Psoas muscle (tissue), 8 donors: Measurements from ENCODE around the gene IL1R1. TPM values are rescaled to one million over a fixed set of nuclear protein-coding genes. Genes with fewer than 3 reads are reported as not detected.

Source experiments
- ATAC-seq, 4 donors: fragments of 200-7000 bp; cut with Tn5 transposase; one replicate each; pipeline ENCODE4 v1.9.1; 2020; ENCODE audit warnings: moderate library complexity in 3 of 4, mild to moderate bottlenecking in 2 of 4
- DNase-seq, 2 donors: peaks; one replicate each; pipeline ENCODE4 v3.0.0-alpha.2; 2020
- H3K27ac ChIP-seq: fragments of 200-600 bp; one replicate; pipeline ENCODE4 v1.8.0; 2022
- H3K27me3 ChIP-seq, 3 donors: fragments of 200-600 bp in 1 of 3; one replicate each; pipeline versions ENCODE4 v1.6.1 to v1.8.0; 2013 to 2022; ENCODE audit warnings: low read length in 2 of 3, mild to moderate bottlenecking in 2 of 3, moderate library complexity in 1 of 3; ENCODE audit not compliant: insufficient read depth in 3 of 3
- H3K36me3 ChIP-seq, 2 donors: fragments of 200-600 bp in 1 of 2; one replicate each; pipeline versions ENCODE4 v1.6.1 to v1.8.0; 2013 to 2022; ENCODE audit warnings: low read depth in 1 of 2, mild to moderate bottlenecking in 1 of 2, moderate library complexity in 1 of 2; ENCODE audit not compliant: insufficient read depth in 1 of 2
- H3K4me1 ChIP-seq: fragments of 200-600 bp; one replicate; pipeline ENCODE4 v1.8.0; 2022
- H3K4me3 ChIP-seq: fragments of 200-600 bp; one replicate; pipeline ENCODE4 v1.8.0; 2022; ENCODE audit warnings: mild to moderate bottlenecking
- H3K9me3 ChIP-seq: fragments of 200-600 bp; one replicate; pipeline ENCODE4 v1.8.0; 2022
- WGBS, 3 donors: extraction: QIAGEN DNeasy Blood & Tissue Kit; methylation state at CpG; one replicate each; pipeline versions ENCODE4 v1.1.6 to v1.1.7; 2013; 5-methylcytosine and 5-hydroxymethylcytosine counted together
- intact Hi-C, 2 donors: fragments of 100-400 bp; cut with DNase I; formaldehyde crosslinking; loops; one replicate each; pipeline versions ENCODE4 v1.11.0 to v1.14.2; 2022
- polyA plus RNA-seq, 3 donors: library from polyadenylated mRNA; stranded (reverse); fragments of 200-250 nt; gene quantifications; one replicate each; pipeline ENCODE4 v1.2.3, GENCODE V29; 2013
- total RNA-seq, 4 donors: library from RNA; stranded (reverse); fragmentation: NEBNext Ultra II Directional in 2 of 4; extraction: Animal tissue kit (Norgen Biotek cat#: 25700) in 2 of 4; gene quantifications; one replicate each; pipeline versions ENCODE4 v1.2.1 to v1.2.4, GENCODE V29; 2021 to 2023
- TF ChIP-seq, protein P1 (sequence below): fragments of 200-600 bp; IDR thresholded peaks from one replicate; pipeline ENCODE4 v1.8.0; 2022; ENCODE audit warnings: antibody characterized with exemption
- donor health status: healthy with polysubstance abuse.
- donor health status: DM: no; HTN: no; CAD: no; lungs with moderate emphysema.
- donor health status: Bipolar disorder and iron deficiency.
- donor health status: healthy.
- donor health status: DM: yes; HTN: yes; CAD: no.
- donor health status: DM: no; HTN: no; CAD: no.
- donor health status: DM: no; HTN: no; CAD: no.
- donor health status: DM: yes; HTN: yes; CAD: no.

Gene IL1R1
- total and polyA plus RNA-seq, 7 donors: 10.4 to 39.8 (median 15.9) TPM

GRCh38 chr2:102226612-102227391 is 84.3 kb downstream of the IL1R1 start:
- DNase-seq (no peak), ATAC-seq (no peak)
- 43 to 58% (median 54%) methylated on average over 7 of the region's 7 CpGs for WGBS, 3 donors
- Histone ChIP-seq H3K4me1 (peaks cover 28% of the 10 kb centered on the region), H3K27me3 (no peaks in the 10 kb centered on the region), H3K9me3 (no peaks in the 10 kb centered on the region), H3K27ac (peak overlapping the region; percentile 93), H3K4me3 (peak overlapping the region; percentile 40), H3K36me3 (no peaks in the 10 kb centered on the region)
- intact Hi-C loops: no loop called here
- TF ChIP-seq, protein P1, sequence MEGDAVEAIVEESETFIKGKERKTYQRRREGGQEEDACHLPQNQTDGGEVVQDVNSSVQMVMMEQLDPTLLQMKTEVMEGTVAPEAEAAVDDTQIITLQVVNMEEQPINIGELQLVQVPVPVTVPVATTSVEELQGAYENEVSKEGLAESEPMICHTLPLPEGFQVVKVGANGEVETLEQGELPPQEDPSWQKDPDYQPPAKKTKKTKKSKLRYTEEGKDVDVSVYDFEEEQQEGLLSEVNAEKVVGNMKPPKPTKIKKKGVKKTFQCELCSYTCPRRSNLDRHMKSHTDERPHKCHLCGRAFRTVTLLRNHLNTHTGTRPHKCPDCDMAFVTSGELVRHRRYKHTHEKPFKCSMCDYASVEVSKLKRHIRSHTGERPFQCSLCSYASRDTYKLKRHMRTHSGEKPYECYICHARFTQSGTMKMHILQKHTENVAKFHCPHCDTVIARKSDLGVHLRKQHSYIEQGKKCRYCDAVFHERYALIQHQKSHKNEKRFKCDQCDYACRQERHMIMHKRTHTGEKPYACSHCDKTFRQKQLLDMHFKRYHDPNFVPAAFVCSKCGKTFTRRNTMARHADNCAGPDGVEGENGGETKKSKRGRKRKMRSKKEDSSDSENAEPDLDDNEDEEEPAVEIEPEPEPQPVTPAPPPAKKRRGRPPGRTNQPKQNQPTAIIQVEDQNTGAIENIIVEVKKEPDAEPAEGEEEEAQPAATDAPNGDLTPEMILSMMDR: no peak

GRCh38 chr2:102229141-102229769 is 86.7 kb downstream of the IL1R1 start:
- intact Hi-C loops: no loop called here
- H3K27me3 ChIP-seq: no peaks in the 10 kb centered on the region
- ATAC-seq: no peak
- 45 to 49% (median 48%) methylated on average over 6 of the region's 6 CpGs for WGBS, 3 donors
- TF ChIP-seq, protein P1: no peak
- H3K4me1 ChIP-seq: peaks cover 28% of the 10 kb centered on the region
- H3K27ac ChIP-seq: peak overlapping the region; percentile 93
- no peak for DNase-seq
- no peaks in the 10 kb centered on the region for H3K36me3 ChIP-seq
- no peaks in the 10 kb centered on the region for H3K9me3 ChIP-seq
- no peak overlapping the region for H3K4me3 ChIP-seq

Other genes starting within 250 kb of the IL1R1 start
- gene IL1R2, start 150.8 kb upstream of the IL1R1 start, total RNA-seq: 1 to 10 TPM in 2 of 4 donors, under 1 TPM in 2; 0.41 to 3.1 (median 1.6) TPM
- 1 to 10 TPM in 2 of 3 donors, under 1 TPM in 1; 0.86 to 3.4 (median 1.3) TPM for gene IL1R2, start 150.8 kb upstream of the IL1R1 start, polyA plus RNA-seq
- under 1 TPM; 0.40 to 0.74 (median 0.56) TPM for gene IL1RL2, start 44.3 kb downstream of the IL1R1 start, total RNA-seq
- gene IL1RL2, start 44.3 kb downstream of the IL1R1 start, polyA plus RNA-seq: under 1 TPM; 0.27 to 0.74 (median 0.30) TPM
- 10 to 100 TPM in 1 of 4 donors, 1 to 10 TPM in 2, under 1 TPM in 1; 0.43 to 10.4 (median 3.2) TPM for gene IL1RL1, start 168.8 kb downstream of the IL1R1 start, total RNA-seq
- gene IL1RL1, start 168.8 kb downstream of the IL1R1 start, polyA plus RNA-seq: 10 to 100 TPM in 1 of 3 donors, 1 to 10 TPM in 1, under 1 TPM in 1; 0.48 to 13.1 (median 2.9) TPM
- 1 to 10 TPM in 2 of 4 donors, under 1 TPM in 2; 0.80 to 2.1 (median 0.97) TPM for gene IL18R1, start 213.1 kb downstream of the IL1R1 start, total RNA-seq
- 1 to 10 TPM in 1 of 3 donors, under 1 TPM in 2; 0.26 to 1.2 (median 0.52) TPM for gene IL18R1, start 213.1 kb downstream of the IL1R1 start, polyA plus RNA-seq